Stomach (tissue), 9 donors: ENCODE results near the gene GLUD2. TPM values are rescaled to one million over a fixed set of nuclear protein-coding genes. Genes with fewer than 3 reads are reported as not detected.

Source experiments
- DNase-seq, 2 donors: peaks; one replicate each; pipeline versions ENCODE4 v3.0.0 to v3.0.0-alpha.2; 2013 to 2019
- H3K27ac ChIP-seq, 5 donors: fragments of 200-600 bp in 4 of 5; sonication (generic) in 4 of 5; one replicate each; pipeline ENCODE4 v1.5.1; 2013 to 2019; ENCODE audit warnings: mild to moderate bottlenecking in 1 of 5, moderate library complexity in 1 of 5
- H3K27me3 ChIP-seq, 3 donors: fragments of 200-600 bp; sonication (generic); one replicate each; pipeline ENCODE4 v1.5.1; 2017 to 2019; ENCODE audit warnings: mixed run types in 1 of 3
- H3K36me3 ChIP-seq, 4 donors: fragments of 200-600 bp; sonication (generic); 1 replicate in 3 of 4; 2 replicates in 1 of 4; pipeline ENCODE4 v1.5.1; 2016 to 2019
- H3K4me1 ChIP-seq, 4 donors: fragments of 200-600 bp; sonication (generic); one replicate each; pipeline ENCODE4 v1.5.1; 2016 to 2019
- H3K4me3 ChIP-seq, 4 donors: fragments of 200-600 bp; sonication (generic) in 3 of 4; one replicate each; pipeline ENCODE4 v1.5.1; 2016 to 2019; ENCODE audit warnings: mild to moderate bottlenecking in 1 of 4
- H3K9me3 ChIP-seq, 4 donors: fragments of 200-600 bp; sonication (generic); one replicate each; pipeline ENCODE4 v1.5.1; 2016 to 2019
- CTCF ChIP-seq, 7 experiments: fragments of 450-650 bp in 4 of 7; fragments of 200-600 bp in 3 of 7; sonication (generic) in 3 of 7; IDR thresholded peaks; one replicate each; pipeline ENCODE4 v1.5.1; 2016 to 2019; ENCODE audit warnings: antibody characterized with exemption in 7 of 7, control low read depth in 2 of 7, mild to moderate bottlenecking in 1 of 7
- EP300 ChIP-seq: sonication (generic); formaldehyde crosslinking; IDR thresholded peaks from one replicate; pipeline ENCODE4 v1.6.1; 2017; ENCODE audit warnings: antibody characterized with exemption
- POLR2A ChIP-seq, 4 donors: fragments of 450-650 bp; IDR thresholded peaks; one replicate each; pipeline ENCODE4 v1.6.1; 2016; ENCODE audit warnings: antibody characterized with exemption in 4 of 4, control low read depth in 2 of 4, mild to moderate bottlenecking in 1 of 4, moderate library complexity in 1 of 4
- POLR2AphosphoS5 ChIP-seq, 3 donors: sonication (generic); formaldehyde crosslinking; IDR thresholded peaks; one replicate each; pipeline ENCODE4 v1.6.1; 2016; ENCODE audit warnings: antibody characterized with exemption in 3 of 3
- WGBS, 5 donors: extraction: QIAGEN DNeasy Blood & Tissue Kit in 3 of 5; methylation state at CpG; one replicate each; pipeline versions ENCODE4 v1.1.5 to v1.1.7; 2013 to 2018; 5-methylcytosine and 5-hydroxymethylcytosine counted together
- intact Hi-C: fragments of 100-400 bp; cut with DNase I; formaldehyde crosslinking; loops from one replicate; pipeline ENCODE4 v1.15.1; 2023; ENCODE audit warnings: low total_unique reads
- polyA plus RNA-seq, 3 donors: library from polyadenylated mRNA; stranded (reverse); fragments of 200-250 nt; gene quantifications; one replicate each; pipeline ENCODE4 v1.2.3, GENCODE V29; 2013
- total RNA-seq, 5 donors: library from RNA; depleted of rRNA; stranded (reverse); fragments of >200 nt; gene quantifications; one replicate each; pipeline versions ENCODE4 v1.1.0 to v1.2.3, GENCODE V29; 2014 to 2016
- donor health status: healthy with polysubstance abuse.
- donor health status: Bipolar disorder and iron deficiency.
- donor health status: healthy.

The GLUD2 gene
- total and polyA plus RNA-seq, 8 donors, result 0.18 to 2.8 (median 0.45) TPM; not detected in 1

GRCh38 chrX:121036137-121036536, 11.3 kb upstream of the GLUD2 start:
- TF ChIP-seq POLR2A (IDR thresholded peaks at IDR 0.05), result no peak
- TF ChIP-seq POLR2AphosphoS5 (IDR thresholded peaks at IDR 0.05), result no peak
- no peak for TF ChIP-seq CTCF (IDR thresholded peaks at IDR 0.05)
- TF ChIP-seq EP300, result no peak
- Histone ChIP-seq H3K4me3 (no peak overlapping the region), H3K27ac (no peak overlapping the region), H3K27me3 (no peaks in the 10 kb centered on the region), H3K36me3 (no peaks in the 10 kb centered on the region), H3K4me1 (no peaks in the 10 kb centered on the region), H3K9me3 (no peaks in the 10 kb centered on the region)
- no peak for DNase-seq
- intact Hi-C loops, result no loop called here
- 48 to 80% (median 66%) methylated on average over 3 of the region's 3 CpGs for WGBS, 5 donors

DNA sequence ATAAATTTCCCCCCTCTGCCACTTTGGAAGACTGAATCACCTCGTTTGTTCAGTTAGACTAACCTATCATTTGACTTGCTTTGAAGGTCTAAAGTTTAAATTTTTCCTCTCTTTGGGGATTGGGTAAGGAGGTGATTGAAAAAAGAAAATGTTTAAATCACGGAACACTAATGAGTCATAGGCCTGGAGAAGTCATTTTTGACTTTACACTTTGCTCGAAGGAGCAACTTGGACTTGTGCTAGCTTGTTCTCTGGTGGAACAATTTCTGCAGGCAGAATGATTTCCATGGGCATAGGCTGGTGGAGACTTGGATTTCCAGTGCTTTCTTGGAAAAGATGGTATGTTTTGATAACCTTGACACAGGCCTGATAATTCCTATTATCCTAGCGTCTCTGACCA, 10.5 kb upstream of the GLUD2 start:
- H3K27ac ChIP-seq, result no peak overlapping the region
- no peaks in the 10 kb centered on the region for H3K4me1 ChIP-seq
- H3K4me3 ChIP-seq, result no peak overlapping the region
- no peaks in the 10 kb centered on the region for H3K27me3 ChIP-seq
- no peaks in the 10 kb centered on the region for H3K36me3 ChIP-seq
- no peak for DNase-seq
- intact Hi-C loops, result no loop called here
- 54 to 68% (median 57%) methylated on average over 4 of the region's 4 CpGs for WGBS, 5 donors
- no peak for TF ChIP-seq POLR2A (IDR thresholded peaks at IDR 0.05)
- TF ChIP-seq POLR2AphosphoS5 (IDR thresholded peaks at IDR 0.05), result no peak
- no peak for TF ChIP-seq CTCF (IDR thresholded peaks at IDR 0.05)
- TF ChIP-seq EP300, result no peak
- H3K9me3 ChIP-seq, result peaks cover 0 to 1% (median 0%) of the 10 kb centered on the region in 4 donors

DNA sequence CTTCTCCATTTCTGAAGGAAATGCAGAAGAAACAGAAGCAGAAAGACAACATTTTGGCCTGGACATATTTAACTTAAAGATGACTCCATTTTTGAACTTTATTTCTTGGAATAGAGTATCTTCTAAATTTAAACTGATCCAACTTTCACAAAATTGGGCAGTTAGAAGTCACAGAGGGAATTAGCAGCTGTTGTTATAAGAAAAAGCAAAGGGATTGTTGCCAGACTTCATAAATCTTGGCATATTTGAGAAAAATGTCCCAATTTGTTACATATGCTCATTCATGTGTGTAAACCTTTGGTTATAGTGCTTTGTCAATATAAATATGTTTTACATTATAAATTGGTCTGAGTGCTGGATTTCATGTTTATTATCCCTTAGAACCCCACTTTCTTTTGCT, 3.4 kb downstream of the GLUD2 start:
- Histone ChIP-seq H3K27ac (no peak overlapping the region), H3K27me3 (no peaks in the 10 kb centered on the region), H3K9me3 (no peaks in the 10 kb centered on the region), H3K4me1 (no peaks in the 10 kb centered on the region), H3K4me3 (no peak overlapping the region), H3K36me3 (no peaks in the 10 kb centered on the region)
- peak in 1 of 2 donors; percentile 16 for DNase-seq
- TF ChIP-seq EP300 (no peak), POLR2AphosphoS5 (IDR thresholded peaks at IDR 0.05) (no peak), POLR2A (IDR thresholded peaks at IDR 0.05) (no peak), CTCF (IDR thresholded peaks at IDR 0.05) (no peak)
- intact Hi-C loops, result no loop called here

DNA sequence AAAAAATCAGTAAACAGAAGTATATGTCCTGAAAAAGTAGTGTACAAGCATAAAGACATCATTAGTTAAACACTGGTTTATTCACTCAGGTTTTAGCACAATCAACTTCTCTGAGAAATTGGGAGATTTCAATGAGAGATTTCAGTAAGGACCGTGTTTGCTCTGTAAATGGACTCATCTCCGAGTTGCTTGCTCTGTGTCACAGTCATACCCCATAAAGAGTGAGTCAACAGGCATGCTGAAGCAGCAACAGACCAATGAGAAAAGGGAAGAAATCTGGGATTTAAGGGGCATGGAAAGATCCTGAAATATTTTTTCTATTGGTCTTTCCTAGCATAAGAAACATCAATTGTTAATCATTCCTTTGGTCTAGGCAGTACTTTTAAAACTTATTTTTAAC, 4.7 kb downstream of the GLUD2 start:
- H3K27me3 ChIP-seq, result no peaks in the 10 kb centered on the region
- TF ChIP-seq EP300 (no peak), POLR2AphosphoS5 (IDR thresholded peaks at IDR 0.05) (no peak), POLR2A (IDR thresholded peaks at IDR 0.05) (no peak), CTCF (IDR thresholded peaks at IDR 0.05) (no peak)
- H3K4me3 ChIP-seq, result no peak overlapping the region
- no peaks in the 10 kb centered on the region for H3K36me3 ChIP-seq
- intact Hi-C loops, result no loop called here
- no peak for DNase-seq
- 74 to 86% (median 78%) methylated on average over 2 of the region's 2 CpGs for WGBS, 5 donors
- H3K4me1 ChIP-seq, result no peaks in the 10 kb centered on the region
- H3K9me3 ChIP-seq, result no peaks in the 10 kb centered on the region
- H3K27ac ChIP-seq, result no peak overlapping the region
